IMR-90 (cell line): ENCODE measurements around the gene CST4. TPM values are rescaled to one million over a fixed set of nuclear protein-coding genes. Genes with fewer than 3 reads are reported as not detected.

Source experiments
- ATAC-seq: fragments of 200-7000 bp; cut with Tn5 transposase; 2 replicates; pipeline ENCODE4 v1.9.1; 2020; ENCODE audit warnings: low read depth, mild to moderate bottlenecking, moderate library complexity
- BruUV-seq: library from RNA; stranded (reverse); fragments of 400-500 nt; replicated peaks from 2 replicates; lab custom pipeline; 2021; lab: Mats Ljungman, UMichigan
- CTCF ChIA-PET: fragments of 300-600 bp; formaldehyde crosslinking; extraction: SDS; loops from one replicate; lab custom pipeline; 2021; ENCODE audit warnings: antibody characterized with exemption; lab: Yijun Ruan, JAX
- POLR2A ChIA-PET: fragments of 300-600 bp; sonication (Branson Sonifier 250); formaldehyde crosslinking; loops from one replicate; lab custom pipeline; 2022; ENCODE audit warnings: antibody characterized with exemption; ENCODE audit not compliant: unreplicated experiment; lab: Charles Lee
- DNase-seq: peaks from one replicate; pipeline ENCODE4 v3.0.0; 2013
- H2AFZ ChIP-seq: replicated peaks from 2 replicates; pipeline ENCODE3; 2013; ENCODE audit warnings: low read length, mild to moderate bottlenecking; ENCODE audit not compliant: poor library complexity
- H2AK5ac ChIP-seq: 2 replicates; pipeline ENCODE4 v1.6.1; 2013; ENCODE audit warnings: low read depth, low read length, inconsistent platforms
- H2AK9ac ChIP-seq: replicated peaks from 2 replicates; pipeline ENCODE3; 2013; ENCODE audit warnings: mild to moderate bottlenecking, low read depth, low read length, moderate library complexity; ENCODE audit not compliant: poor library complexity
- H2BK120ac ChIP-seq: 2 replicates; pipeline ENCODE4 v1.6.1; 2013; ENCODE audit warnings: low read depth, low read length, inconsistent platforms
- H2BK15ac ChIP-seq: 3 replicates; pipeline ENCODE4 v1.6.1; 2013; ENCODE audit warnings: low read depth, low read length, inconsistent platforms
- H2BK20ac ChIP-seq: 2 replicates; pipeline ENCODE4 v1.6.1; 2013; ENCODE audit warnings: low read depth, mild to moderate bottlenecking, inconsistent platforms, low read length, moderate library complexity
- H2BK5ac ChIP-seq: 2 replicates; pipeline ENCODE4 v1.6.1; 2013; ENCODE audit warnings: mild to moderate bottlenecking, low read depth, low read length, inconsistent platforms; ENCODE audit not compliant: poor library complexity, severe bottlenecking
- H3K14ac ChIP-seq: replicated peaks from 2 replicates; pipeline ENCODE4 v1.6.1; 2013; ENCODE audit warnings: low read depth, low read length, inconsistent platforms
- H3K18ac ChIP-seq: 2 replicates; pipeline ENCODE4 v1.6.1; 2013; ENCODE audit warnings: low read depth, low read length, control low read depth
- H3K23ac ChIP-seq: 2 replicates; pipeline ENCODE4 v1.6.1; 2013; ENCODE audit warnings: low read depth, low read length, inconsistent platforms
- H3K27ac ChIP-seq: 2 replicates; pipeline ENCODE4 v1.5.1; 2013; ENCODE audit warnings: mild to moderate bottlenecking, control low read depth, low read length; ENCODE audit not compliant: insufficient read depth
- H3K27me3 ChIP-seq: 2 replicates; pipeline ENCODE4 v1.6.1; 2013; ENCODE audit warnings: low read length; ENCODE audit not compliant: control insufficient read depth, insufficient read depth
- H3K36me3 ChIP-seq: 2 replicates; pipeline ENCODE4 v1.6.1; 2013; ENCODE audit warnings: low read length, mixed read lengths; ENCODE audit not compliant: control insufficient read depth, insufficient read depth
- H3K4ac ChIP-seq: 2 replicates; pipeline ENCODE4 v1.6.1; 2013; ENCODE audit warnings: low read depth, low read length, inconsistent platforms
- H3K4me1 ChIP-seq: 2 replicates; pipeline ENCODE4 v1.6.1; 2013; ENCODE audit warnings: low read length, mixed read lengths; ENCODE audit not compliant: control insufficient read depth, insufficient read depth
- H3K4me2 ChIP-seq: 2 replicates; pipeline ENCODE4 v1.6.1; 2013; ENCODE audit warnings: low read depth, mild to moderate bottlenecking, control low read depth, low read length, moderate library complexity
- H3K4me3 ChIP-seq: 2 replicates; pipeline ENCODE4 v1.5.1; 2013; ENCODE audit warnings: low read depth, mild to moderate bottlenecking, control low read depth, low read length, moderate library complexity; ENCODE audit not compliant: insufficient read depth
- H3K56ac ChIP-seq: 2 replicates; pipeline ENCODE4 v1.6.1; 2013; ENCODE audit warnings: low read length, inconsistent platforms; ENCODE audit not compliant: insufficient read depth; ENCODE audit errors: extremely low read depth
- H3K79me1 ChIP-seq, 2 experiments: 2 replicates each; pipeline ENCODE4 v1.6.1; 2013; ENCODE audit warnings: low read length in 2 of 2, inconsistent platforms in 1 of 2, low read depth in 1 of 2
- H3K9ac ChIP-seq: 2 replicates; pipeline ENCODE4 v1.6.1; 2013; ENCODE audit warnings: low read depth, low read length, control low read depth
- H3K9me1 ChIP-seq: 2 replicates; pipeline ENCODE4 v1.6.1; 2013; ENCODE audit warnings: low read length, inconsistent platforms; ENCODE audit not compliant: insufficient read depth
- H3K9me3 ChIP-seq: 2 replicates; pipeline ENCODE4 v1.6.1; 2013; ENCODE audit warnings: low read length; ENCODE audit not compliant: control insufficient read depth, insufficient read depth
- H4K20me1 ChIP-seq: 2 replicates; pipeline ENCODE4 v1.6.1; 2013; ENCODE audit warnings: low read length, inconsistent platforms; ENCODE audit not compliant: insufficient read depth
- H4K5ac ChIP-seq: 2 replicates; pipeline ENCODE4 v1.6.1; 2013; ENCODE audit warnings: mild to moderate bottlenecking, low read depth, low read length, control low read depth
- H4K8ac ChIP-seq, 2 experiments: 2 replicates each; pipeline ENCODE4 v1.6.1; 2013; ENCODE audit warnings: low read depth in 2 of 2, low read length in 2 of 2, control low read depth in 1 of 2, inconsistent platforms in 1 of 2
- H4K91ac ChIP-seq: 2 replicates; pipeline ENCODE4 v1.6.1; 2013; ENCODE audit warnings: low read depth, low read length, inconsistent platforms; ENCODE audit not compliant: insufficient read depth
- BHLHE40 ChIP-seq: fragments of 150-350 bp; IDR thresholded peaks from 2 replicates; pipeline ENCODE4 v1.6.1; 2016; ENCODE audit warnings: mild to moderate bottlenecking, low read depth, low read length
- CEBPB ChIP-seq: IDR thresholded peaks from 2 replicates; pipeline ENCODE4 v1.6.1; 2012; ENCODE audit warnings: low read depth, low read length, improper control_type of control experiment
- CHD1 ChIP-seq: IDR thresholded peaks from 2 replicates; pipeline ENCODE4 v1.6.1; 2012; ENCODE audit warnings: low read depth, low read length, improper control_type of control experiment
- CTCF ChIP-seq: conservative IDR thresholded peaks from 2 replicates; pipeline ENCODE4 v1.5.1; 2012; ENCODE audit warnings: mild to moderate bottlenecking, low read depth, low read length, improper control_type of control experiment
- ELK1 ChIP-seq: fragments of 150-350 bp; IDR thresholded peaks from 2 replicates; pipeline ENCODE4 v1.6.1; 2016; ENCODE audit warnings: low read depth, mild to moderate bottlenecking, low read length, moderate library complexity, borderline replicate concordance
- FOS ChIP-seq: fragments of 150-350 bp; IDR thresholded peaks from 2 replicates; pipeline ENCODE4 v1.6.1; 2016; ENCODE audit warnings: low read depth, low read length
- MAFK ChIP-seq: IDR thresholded peaks from 2 replicates; pipeline ENCODE4 v1.6.1; 2012; ENCODE audit warnings: low read depth, low read length, improper control_type of control experiment
- MAZ ChIP-seq: IDR thresholded peaks from 2 replicates; pipeline ENCODE4 v1.6.1; 2012; ENCODE audit warnings: low read depth, mild to moderate bottlenecking, low read length, improper control_type of control experiment, moderate library complexity, borderline replicate concordance
- MXI1 ChIP-seq: IDR thresholded peaks from 2 replicates; pipeline ENCODE4 v1.6.1; 2012; ENCODE audit warnings: low read depth, mild to moderate bottlenecking, low read length, moderate library complexity, borderline replicate concordance
- NFE2L2 ChIP-seq: fragments of 150-350 bp; IDR thresholded peaks from 2 replicates; pipeline ENCODE4 v1.6.1; 2016; ENCODE audit warnings: low read depth, mild to moderate bottlenecking, low read length
- POLR2A ChIP-seq: IDR thresholded peaks from 2 replicates; pipeline ENCODE4 v1.6.1; 2012; ENCODE audit warnings: mild to moderate bottlenecking, low read depth, low read length
- RAD21 ChIP-seq: IDR thresholded peaks from 2 replicates; pipeline ENCODE4 v1.6.1; 2012; ENCODE audit warnings: low read length, improper control_type of control experiment
- RCOR1 ChIP-seq: IDR thresholded peaks from 2 replicates; pipeline ENCODE4 v1.6.1; 2012; ENCODE audit warnings: mild to moderate bottlenecking, low read length, improper control_type of control experiment; ENCODE audit not compliant: insufficient replicate concordance
- RFX5 ChIP-seq: IDR thresholded peaks from 2 replicates; pipeline ENCODE4 v1.8.0; 2012; ENCODE audit warnings: low read depth, mild to moderate bottlenecking, low read length, moderate library complexity
- SMC3 ChIP-seq: fragments of 150-350 bp; IDR thresholded peaks from 2 replicates; pipeline ENCODE4 v1.6.1; 2016; ENCODE audit warnings: low read depth, mild to moderate bottlenecking, antibody characterized with exemption, low read length, moderate library complexity
- WGBS, 2 experiments: methylation state at CpG; one replicate each; pipeline versions ENCODE4 v1.1.5 to v1.1.7; 2013; ENCODE audit warnings: missing lambda C conversion rate in 2 of 2; ENCODE audit not compliant: insufficient read length in 1 of 2; ENCODE audit errors: extremely low coverage in 2 of 2; 5-methylcytosine and 5-hydroxymethylcytosine counted together
- dilution Hi-C: fragments of 300-500 bp; cut with HindIII; formaldehyde crosslinking; loops from one replicate; pipeline ENCODE4 v1.14.3; 2018; ENCODE audit warnings: low sequenced_read_pairs; ENCODE audit not compliant: unreplicated experiment
- in situ Hi-C: fragments of 300-500 bp; cut with MboI; formaldehyde crosslinking; loops from 3 replicates; pipeline ENCODE4 v1.14.3; 2019; ENCODE audit warnings: low sequenced_read_pairs, inconsistent platforms, mixed read lengths
- intact Hi-C: fragments of 100-400 bp; cut with micrococcal nuclease; formaldehyde crosslinking; loops from 2 replicates; pipeline ENCODE4 v1.10.0; 2022
- polyA plus RNA-seq, 3 experiments: library from polyadenylated mRNA; depleted of rRNA; stranded (reverse); fragments of >200 nt; gene quantifications; 2 replicates each; pipeline ENCODE4 v1.2.3, GENCODE V29; 2012; ENCODE audit warnings: low replicate concordance in 1 of 3
- total RNA-seq: library from RNA; depleted of rRNA; stranded (reverse); fragments of >200 nt; gene quantifications from 2 replicates; pipeline ENCODE4 v1.2.3, GENCODE V29; 2012
- TF ChIP-seq, protein P1 (sequence below): fragments of 150-350 bp; IDR thresholded peaks from 2 replicates; pipeline ENCODE4 v1.6.1; 2017; ENCODE audit warnings: mild to moderate bottlenecking, antibody characterized with exemption, low read length, low read depth

The CST4 gene
- total and polyA plus RNA-seq, 2 of the 4 experiments (the other 2 are of a cell fraction): not detected

DNA sequence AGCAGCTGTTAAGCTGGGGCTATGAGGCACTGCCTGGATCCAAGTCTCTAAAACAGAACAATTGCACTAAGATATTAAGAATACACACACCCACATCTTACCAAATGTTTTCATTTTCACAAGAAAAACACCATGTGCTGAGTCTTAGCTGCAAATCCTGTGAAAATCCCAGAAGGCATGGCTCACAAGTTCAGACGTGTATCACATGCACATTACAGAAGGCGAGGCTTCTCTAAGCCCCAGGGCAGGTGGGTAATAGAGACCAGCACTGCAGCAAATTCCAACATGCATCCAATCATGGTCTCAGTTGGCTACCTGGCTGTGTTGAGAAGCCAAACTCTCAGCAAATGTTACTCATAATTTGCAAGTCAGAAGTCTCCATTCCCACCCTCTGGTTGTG lies 34.8 kb downstream of the CST4 start:
- CTCF ChIA-PET: no interaction called here
- H4K91ac ChIP-seq: no peak overlapping the region
- H3K4ac ChIP-seq: no peak overlapping the region
- in situ Hi-C loops: no loop called here
- H3K4me1 ChIP-seq: peaks cover 2% of the 10 kb centered on the region
- H2BK15ac ChIP-seq: no peak overlapping the region
- no peak overlapping the region for H3K4me2 ChIP-seq
- H3K9me1 ChIP-seq: no peaks in the 10 kb centered on the region
- H2AK5ac ChIP-seq: no peak overlapping the region
- H2AFZ ChIP-seq: no peak overlapping the region
- H2AK9ac ChIP-seq: no peak overlapping the region
- intact Hi-C loops: no loop called here
- no peaks in the 10 kb centered on the region for H4K20me1 ChIP-seq
- no peak overlapping the region for H4K8ac ChIP-seq
- DNase-seq: no peak
- no peak overlapping the region for H3K27ac ChIP-seq
- H3K14ac ChIP-seq: no peak overlapping the region
- no peak overlapping the region for H3K56ac ChIP-seq
- BruUV-seq: no TSS peak
- H3K23ac ChIP-seq: no peak overlapping the region
- POLR2A ChIA-PET: no interaction called here
- no peak overlapping the region for H3K4me3 ChIP-seq
- no peak for TF ChIP-seq MAFK
- TF ChIP-seq NFE2L2: no peak
- TF ChIP-seq BHLHE40: no peak
- TF ChIP-seq CEBPB: no peak
- TF ChIP-seq ELK1: no peak
- TF ChIP-seq RAD21: no peak
- no peak for TF ChIP-seq POLR2A
- no peak for TF ChIP-seq MAZ
- no peak for TF ChIP-seq CHD1
- no peak for TF ChIP-seq MXI1
- TF ChIP-seq, protein P1, sequence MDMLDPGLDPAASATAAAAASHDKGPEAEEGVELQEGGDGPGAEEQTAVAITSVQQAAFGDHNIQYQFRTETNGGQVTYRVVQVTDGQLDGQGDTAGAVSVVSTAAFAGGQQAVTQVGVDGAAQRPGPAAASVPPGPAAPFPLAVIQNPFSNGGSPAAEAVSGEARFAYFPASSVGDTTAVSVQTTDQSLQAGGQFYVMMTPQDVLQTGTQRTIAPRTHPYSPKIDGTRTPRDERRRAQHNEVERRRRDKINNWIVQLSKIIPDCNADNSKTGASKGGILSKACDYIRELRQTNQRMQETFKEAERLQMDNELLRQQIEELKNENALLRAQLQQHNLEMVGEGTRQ: no peak
- no peak for TF ChIP-seq CTCF
- no peak for TF ChIP-seq RCOR1
- TF ChIP-seq RFX5: no peak
- TF ChIP-seq SMC3: no peak
- no peak for TF ChIP-seq FOS
- H2BK120ac ChIP-seq: no peak overlapping the region
- no peak overlapping the region for H2BK20ac ChIP-seq
- ATAC-seq: no peak
- dilution Hi-C loops: no loop called here
- no peak overlapping the region for H3K9ac ChIP-seq
- no peaks in the 10 kb centered on the region for H3K79me1 ChIP-seq
- no peaks in the 10 kb centered on the region for H3K36me3 ChIP-seq
- H3K18ac ChIP-seq: no peak overlapping the region
- H3K9me3 ChIP-seq: no peaks in the 10 kb centered on the region
- WGBS, 2 experiments: no CpG with 5 or more reads among the region's 2 CpGs
- H2BK5ac ChIP-seq: no peak overlapping the region
- H3K27me3 ChIP-seq: peaks cover 4% of the 10 kb centered on the region
- H4K5ac ChIP-seq: no peak overlapping the region
